ENCODE measurements around the gene SHMT2. TPM values are rescaled to one million over a fixed set of nuclear protein-coding genes. Genes with fewer than 3 reads are reported as not detected.

SHMT2 gene
- total RNA-seq, 1 donor from 2014 or later = 54.0 TPM

DNA sequence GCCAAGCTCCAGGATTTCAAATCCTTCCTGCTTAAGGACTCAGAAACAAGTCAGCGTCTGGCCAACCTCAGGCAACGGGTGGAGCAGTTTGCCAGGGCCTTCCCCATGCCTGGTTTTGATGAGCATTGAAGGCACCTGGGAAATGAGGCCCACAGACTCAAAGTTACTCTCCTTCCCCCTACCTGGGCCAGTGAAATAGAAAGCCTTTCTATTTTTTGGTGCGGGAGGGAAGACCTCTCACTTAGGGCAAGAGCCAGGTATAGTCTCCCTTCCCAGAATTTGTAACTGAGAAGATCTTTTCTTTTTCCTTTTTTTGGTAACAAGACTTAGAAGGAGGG, 4.7 kb downstream of the SHMT2 start:
- Histone ChIP-seq H3K9me3 (no peaks in the 10 kb centered on the region), H3K27ac (peak overlapping the region; percentile 72), H3K4me1 (peaks cover 63% of the 10 kb centered on the region), H3K27me3 (no peaks in the 10 kb centered on the region), H3K4me3 (no peak overlapping the region), H3K36me3 (peaks cover 0 to 32% of the 10 kb centered on the region in 2 donors)
- intact Hi-C loops (cut with DNase I) = no loop called here
- DNase-seq (ENCODE audit: extremely low spot score in 2 of 2) = no peak
- TF ChIP-seq POLR2AphosphoS5 (IDR thresholded peaks at IDR 0.05; ENCODE audit: insufficient read depth in 1 of 2, low read depth in 1 of 2) = no peak
- TF ChIP-seq POLR2A (IDR thresholded peaks at IDR 0.05) = no peak
- TF ChIP-seq, protein P1, sequence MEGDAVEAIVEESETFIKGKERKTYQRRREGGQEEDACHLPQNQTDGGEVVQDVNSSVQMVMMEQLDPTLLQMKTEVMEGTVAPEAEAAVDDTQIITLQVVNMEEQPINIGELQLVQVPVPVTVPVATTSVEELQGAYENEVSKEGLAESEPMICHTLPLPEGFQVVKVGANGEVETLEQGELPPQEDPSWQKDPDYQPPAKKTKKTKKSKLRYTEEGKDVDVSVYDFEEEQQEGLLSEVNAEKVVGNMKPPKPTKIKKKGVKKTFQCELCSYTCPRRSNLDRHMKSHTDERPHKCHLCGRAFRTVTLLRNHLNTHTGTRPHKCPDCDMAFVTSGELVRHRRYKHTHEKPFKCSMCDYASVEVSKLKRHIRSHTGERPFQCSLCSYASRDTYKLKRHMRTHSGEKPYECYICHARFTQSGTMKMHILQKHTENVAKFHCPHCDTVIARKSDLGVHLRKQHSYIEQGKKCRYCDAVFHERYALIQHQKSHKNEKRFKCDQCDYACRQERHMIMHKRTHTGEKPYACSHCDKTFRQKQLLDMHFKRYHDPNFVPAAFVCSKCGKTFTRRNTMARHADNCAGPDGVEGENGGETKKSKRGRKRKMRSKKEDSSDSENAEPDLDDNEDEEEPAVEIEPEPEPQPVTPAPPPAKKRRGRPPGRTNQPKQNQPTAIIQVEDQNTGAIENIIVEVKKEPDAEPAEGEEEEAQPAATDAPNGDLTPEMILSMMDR (IDR thresholded peaks at IDR 0.05) = no peak

DNA sequence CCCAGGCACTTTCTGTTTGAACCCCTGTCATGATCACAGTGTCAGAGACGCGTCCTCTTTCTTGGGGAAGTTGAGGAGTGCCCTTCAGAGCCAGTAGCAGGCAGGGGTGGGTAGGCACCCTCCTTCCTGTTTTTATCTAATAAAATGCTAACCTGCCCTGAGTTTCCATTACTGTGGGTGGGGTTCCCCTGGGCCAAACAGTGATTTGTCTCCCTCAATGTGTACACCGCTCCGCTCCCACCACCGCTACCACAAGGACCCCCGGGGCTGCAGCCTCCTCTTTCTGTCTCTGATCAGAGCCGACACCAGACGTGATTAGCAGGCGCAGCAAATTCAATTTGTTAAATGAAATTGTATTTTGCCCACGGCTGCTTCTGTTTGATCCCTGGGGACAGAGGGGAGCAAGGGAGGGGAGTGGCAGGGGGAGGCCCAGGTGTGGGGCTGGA, 5.1 kb downstream of the SHMT2 start:
- H3K4me3 ChIP-seq = peak overlapping the region in 1 of 2 donors; percentile 33
- H3K27me3 ChIP-seq = no peaks in the 10 kb centered on the region
- no peak for DNase-seq (ENCODE audit: extremely low spot score in 2 of 2)
- intact Hi-C loops (cut with DNase I) = no loop called here
- H3K4me1 ChIP-seq = peaks cover 67% of the 10 kb centered on the region
- H3K27ac ChIP-seq = peak overlapping the region; percentile 72
- no peaks in the 10 kb centered on the region for H3K9me3 ChIP-seq
- peaks cover 0 to 32% of the 10 kb centered on the region in 2 donors for H3K36me3 ChIP-seq
- TF ChIP-seq, protein P1 (IDR thresholded peaks at IDR 0.05) = no peak
- TF ChIP-seq POLR2AphosphoS5 (IDR thresholded peaks at IDR 0.05; ENCODE audit: insufficient read depth in 1 of 2, low read depth in 1 of 2) (no peak), POLR2A (IDR thresholded peaks at IDR 0.05) (no peak)

DNA sequence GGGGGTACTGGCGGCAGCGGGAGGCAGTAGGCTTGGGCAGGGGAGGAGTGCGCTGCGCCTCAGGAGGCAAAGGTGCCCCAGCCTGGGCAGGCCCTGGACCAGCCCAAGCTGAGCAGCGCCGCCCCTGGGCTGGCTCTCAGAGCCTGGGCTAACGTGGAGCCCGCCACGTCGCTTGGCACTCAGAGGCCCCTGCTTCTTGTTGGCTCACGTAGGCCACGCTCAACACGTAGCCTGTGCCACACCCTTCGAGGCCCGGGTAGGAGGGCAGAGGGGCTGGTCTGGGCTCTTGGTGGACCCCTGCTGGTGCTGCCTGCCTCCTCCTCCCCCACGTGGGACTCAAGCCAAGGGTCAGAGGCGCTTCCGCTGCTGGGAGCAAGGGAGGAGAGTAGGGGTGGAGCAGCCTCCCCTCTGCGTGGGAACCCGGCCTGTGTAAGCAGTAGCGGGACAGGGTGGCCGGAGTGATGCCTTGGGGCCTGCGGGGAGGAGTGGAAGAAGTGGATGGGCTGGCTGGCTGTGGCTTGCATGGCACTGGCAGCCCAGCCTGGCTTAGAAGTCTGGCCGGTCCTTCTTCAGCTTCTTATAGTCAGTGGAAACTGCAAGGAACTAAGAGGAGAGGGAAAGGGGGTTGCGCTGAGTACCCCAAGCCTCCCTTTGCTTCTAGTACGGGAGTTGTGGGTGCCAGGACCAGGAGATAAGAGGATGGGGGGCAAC, 5.7 kb downstream of the SHMT2 start:
- H3K36me3 ChIP-seq = peaks cover 0 to 32% of the 10 kb centered on the region in 2 donors
- DNase-seq (ENCODE audit: extremely low spot score in 2 of 2) = no peak
- TF ChIP-seq, protein P1 (IDR thresholded peaks at IDR 0.05) = no peak
- TF ChIP-seq POLR2AphosphoS5 (IDR thresholded peaks at IDR 0.05; ENCODE audit: insufficient read depth in 1 of 2, low read depth in 1 of 2) = peak in 1 of 2 donors; percentile 51
- H3K9me3 ChIP-seq = no peaks in the 10 kb centered on the region
- peak overlapping the region; percentile 72 for H3K27ac ChIP-seq
- H3K4me3 ChIP-seq = peak overlapping the region in 1 of 2 donors; percentile 33
- no peaks in the 10 kb centered on the region for H3K27me3 ChIP-seq
- intact Hi-C loops (cut with DNase I) = no loop called here
- peaks cover 69% of the 10 kb centered on the region for H3K4me1 ChIP-seq

DNA sequence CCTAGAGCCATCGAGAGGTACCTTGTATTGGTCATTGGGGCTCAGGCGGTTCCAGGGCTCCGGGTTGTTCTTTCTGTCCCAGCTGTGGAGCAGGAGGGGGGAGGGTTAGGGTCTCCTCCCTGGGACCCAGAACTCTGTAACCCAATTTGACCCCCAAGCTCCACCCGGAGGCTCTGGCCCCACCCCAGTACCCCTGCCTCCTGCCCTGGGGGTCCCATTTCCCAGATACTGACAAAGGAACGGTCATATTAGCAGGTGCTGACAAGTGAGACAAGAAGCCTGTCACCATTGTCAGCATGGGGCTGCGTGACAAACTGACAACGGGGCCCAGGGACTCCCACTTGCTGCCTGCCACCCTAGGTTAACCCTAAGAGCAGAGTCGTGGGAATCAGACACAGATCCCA, 6.2 kb downstream of the SHMT2 start:
- H3K36me3 ChIP-seq = peaks cover 0 to 32% of the 10 kb centered on the region in 2 donors
- no peak for TF ChIP-seq POLR2A (IDR thresholded peaks at IDR 0.05)
- TF ChIP-seq POLR2AphosphoS5 (IDR thresholded peaks at IDR 0.05; ENCODE audit: insufficient read depth in 1 of 2, low read depth in 1 of 2) = no peak
- TF ChIP-seq, protein P1 (IDR thresholded peaks at IDR 0.05) = no peak
- H3K27me3 ChIP-seq = no peaks in the 10 kb centered on the region
- peak overlapping the region; percentile 72 for H3K27ac ChIP-seq
- no peak for DNase-seq (ENCODE audit: extremely low spot score in 2 of 2)
- intact Hi-C loops (cut with DNase I) = no loop called here
- H3K4me3 ChIP-seq = peak overlapping the region; percentile 2 to 33
- peaks cover 69% of the 10 kb centered on the region for H3K4me1 ChIP-seq
- H3K9me3 ChIP-seq = no peaks in the 10 kb centered on the region

DNA sequence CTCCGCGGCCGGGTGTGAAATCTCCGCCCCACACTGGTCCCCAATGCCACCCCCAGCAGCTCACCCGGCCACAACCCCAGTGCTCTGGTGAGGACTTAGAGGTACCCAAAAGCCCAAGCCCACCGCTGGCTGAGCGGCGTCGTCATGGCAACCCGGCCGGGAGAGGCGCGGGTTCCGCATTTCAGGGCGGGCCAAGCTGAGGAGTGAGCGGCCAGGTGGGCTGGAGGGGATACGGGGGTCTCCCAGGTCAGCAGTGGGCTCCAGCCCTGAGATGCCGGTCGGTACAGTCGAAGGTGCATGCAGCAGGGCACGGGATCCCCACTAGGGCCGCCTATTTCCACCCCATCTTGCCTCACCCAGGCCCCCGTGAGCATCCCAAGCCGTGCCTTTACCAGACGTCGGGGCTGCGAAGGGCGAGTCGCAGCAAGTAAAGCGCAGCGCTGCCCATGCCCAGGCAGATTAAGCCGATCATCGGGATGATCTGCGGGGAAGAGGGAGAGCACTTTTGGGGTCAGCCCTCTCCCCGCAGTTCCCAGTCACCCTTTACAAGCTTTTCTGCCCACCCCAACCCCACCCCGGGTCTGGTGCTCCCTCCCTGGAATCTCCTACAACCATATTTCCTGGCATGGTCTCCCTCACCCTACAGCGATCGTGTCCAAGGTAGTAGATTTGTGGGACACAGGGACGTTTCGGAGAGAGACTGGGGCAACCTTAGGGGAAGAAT, 6.9 kb downstream of the SHMT2 start:
- Histone ChIP-seq H3K27ac (peak overlapping the region; percentile 72), H3K4me1 (peaks cover 69% of the 10 kb centered on the region), H3K36me3 (peaks cover 0 to 30% of the 10 kb centered on the region in 2 donors), H3K9me3 (no peaks in the 10 kb centered on the region), H3K4me3 (peak overlapping the region; percentile 2 to 33), H3K27me3 (peaks cover 5% of the 10 kb centered on the region)
- no peak for TF ChIP-seq POLR2A (IDR thresholded peaks at IDR 0.05)
- no peak for TF ChIP-seq POLR2AphosphoS5 (IDR thresholded peaks at IDR 0.05; ENCODE audit: insufficient read depth in 1 of 2, low read depth in 1 of 2)
- TF ChIP-seq, protein P1 (IDR thresholded peaks at IDR 0.05) = no peak
- intact Hi-C loops (cut with DNase I) = no loop called here
- DNase-seq (ENCODE audit: extremely low spot score in 2 of 2) = no peak
